Neural cell (in vitro differentiated cells): ENCODE data around the gene PCDHGC5. TPM values are rescaled to one million over a fixed set of nuclear protein-coding genes. Genes with fewer than 3 reads are reported as not detected.

ENCODE experiments used
- H2AFZ ChIP-seq: fragments of 200-600, 300-800 bp; sonication (generic), shearing (Covaris generic); 2 replicates; pipeline ENCODE4 v1.6.0; 2014; ENCODE audit warnings: low read depth, mild to moderate bottlenecking, antibody characterized with exemption, low read length, moderate library complexity
- H3F3A ChIP-seq: fragments of 200-600 bp; shearing (Covaris generic); 2 replicates; pipeline ENCODE4 v1.6.1; 2016; ENCODE audit warnings: mild to moderate bottlenecking, moderate library complexity, mixed read lengths, antibody characterized with exemption, low read length; ENCODE audit not compliant: insufficient read depth, poor library complexity, severe bottlenecking
- H3K27ac ChIP-seq: fragments of 200-600, 300-800 bp; sonication (generic), shearing (Covaris generic); 2 replicates; pipeline ENCODE4 v1.5.1; 2014; ENCODE audit warnings: mild to moderate bottlenecking, low read length, moderate library complexity
- H3K27me3 ChIP-seq: fragments of 300-800, 200-600 bp; sonication (generic), shearing (Covaris generic); 2 replicates; pipeline ENCODE4 v1.6.0; 2014; ENCODE audit warnings: mild to moderate bottlenecking, low read depth, low read length, moderate library complexity; ENCODE audit not compliant: insufficient read depth
- H3K36me3 ChIP-seq: fragments of 300-800, 200-600 bp; sonication (generic), shearing (Covaris generic); 2 replicates; pipeline ENCODE4 v1.5.1; 2014; ENCODE audit warnings: mild to moderate bottlenecking, antibody characterized with exemption, low read length, moderate library complexity; ENCODE audit not compliant: insufficient read depth
- H3K4me2 ChIP-seq: fragments of 300-800, 200-600 bp; sonication (generic), shearing (Covaris generic); 2 replicates; pipeline ENCODE4 v1.6.0; 2014; ENCODE audit warnings: mild to moderate bottlenecking, low read length
- H3K4me3 ChIP-seq: fragments of 300-800, 200-600 bp; sonication (generic), shearing (Covaris generic); 2 replicates; pipeline ENCODE4 v1.5.1; 2014; ENCODE audit warnings: mild to moderate bottlenecking, low read length, moderate library complexity
- H3K79me2 ChIP-seq: fragments of 200-600 bp; shearing (Covaris generic); replicated peaks from 2 replicates; pipeline ENCODE4 v1.6.0; 2014; ENCODE audit warnings: mild to moderate bottlenecking, low read length, moderate library complexity; ENCODE audit not compliant: insufficient read depth
- H3K9ac ChIP-seq: fragments of 300-800, 200-600 bp; sonication (generic), shearing (Covaris generic); 2 replicates; pipeline ENCODE4 v1.6.1; 2016; ENCODE audit warnings: mild to moderate bottlenecking, low read length, mixed read lengths
- H3K9me2 ChIP-seq: fragments of 200-600 bp; shearing (Covaris generic); 2 replicates; pipeline ENCODE4 v1.6.1; 2016; ENCODE audit warnings: mild to moderate bottlenecking, low read length, mixed read lengths; ENCODE audit not compliant: insufficient read depth
- H3K9me3 ChIP-seq: fragments of 200-600, 300-800 bp; sonication (generic), shearing (Covaris generic); 2 replicates; pipeline ENCODE4 v1.6.1; 2016; ENCODE audit warnings: mild to moderate bottlenecking, mixed run types, low read length, moderate library complexity, mixed read lengths
- H4K20me1 ChIP-seq: fragments of 200-600 bp; shearing (Covaris generic); 2 replicates; pipeline ENCODE4 v1.6.1; 2016; ENCODE audit warnings: mild to moderate bottlenecking, mixed run types; ENCODE audit not compliant: insufficient read depth
- EP300 ChIP-seq: fragments of 450-650 bp; conservative IDR thresholded peaks from 2 replicates; pipeline ENCODE4 v1.6.1; 2014; ENCODE audit warnings: antibody characterized with exemption, mild to moderate bottlenecking, moderate library complexity; ENCODE audit not compliant: poor library complexity, severe bottlenecking
- EZH2 ChIP-seq: fragments of 200-600, 300-800 bp; shearing (Covaris generic), sonication (generic); IDR thresholded peaks from 2 replicates; pipeline ENCODE4 v1.6.1; 2014; ENCODE audit warnings: antibody characterized with exemption, low read length, borderline replicate concordance, mild to moderate bottlenecking; ENCODE audit not compliant: insufficient read depth, poor library complexity, severe bottlenecking
- MXI1 ChIP-seq: fragments of 450-650 bp; conservative IDR thresholded peaks from 2 replicates; pipeline ENCODE4 v1.6.1; 2014; ENCODE audit warnings: antibody characterized with exemption, mild to moderate bottlenecking; ENCODE audit not compliant: poor library complexity, severe bottlenecking
- POLR2AphosphoS5 ChIP-seq: IDR thresholded peaks from 2 replicates; pipeline ENCODE4 v1.6.1; 2012
- RAD21 ChIP-seq: fragments of 450-650 bp; conservative IDR thresholded peaks from 2 replicates; pipeline ENCODE4 v1.6.1; 2014; ENCODE audit warnings: antibody characterized with exemption, mild to moderate bottlenecking, moderate library complexity
- SMC3 ChIP-seq: fragments of 450-650 bp; conservative IDR thresholded peaks from 2 replicates; pipeline ENCODE4 v1.6.1; 2014; ENCODE audit warnings: antibody characterized with exemption, mild to moderate bottlenecking, moderate library complexity; ENCODE audit not compliant: poor library complexity
- TAF1 ChIP-seq: IDR thresholded peaks from 2 replicates; pipeline ENCODE4 v1.6.1; 2012; ENCODE audit warnings: low read depth
- polyA plus RNA-seq: library from polyadenylated mRNA; depleted of rRNA; stranded (reverse); fragments of >200 nt; gene quantifications from 2 replicates; pipeline ENCODE4 v1.2.3, GENCODE V29; 2014
- TF ChIP-seq, protein P1 (sequence below): fragments of 450-650 bp; IDR thresholded peaks from 2 replicates; pipeline ENCODE4 v1.5.1; 2014; ENCODE audit warnings: antibody characterized with exemption, mild to moderate bottlenecking, moderate library complexity; ENCODE audit not compliant: poor library complexity, severe bottlenecking
- TF ChIP-seq, protein P2 (sequence below): IDR thresholded peaks from 2 replicates; pipeline ENCODE4 v1.6.1; 2012; ENCODE audit warnings: borderline replicate concordance

Gene PCDHGC5
- polyA plus RNA-seq, 1 donor from 2014 or later: 0.51 TPM

GRCh38 chr5:141506381-141507155, 17.7 kb downstream of the PCDHGC5 start:
- TF ChIP-seq, protein P1, sequence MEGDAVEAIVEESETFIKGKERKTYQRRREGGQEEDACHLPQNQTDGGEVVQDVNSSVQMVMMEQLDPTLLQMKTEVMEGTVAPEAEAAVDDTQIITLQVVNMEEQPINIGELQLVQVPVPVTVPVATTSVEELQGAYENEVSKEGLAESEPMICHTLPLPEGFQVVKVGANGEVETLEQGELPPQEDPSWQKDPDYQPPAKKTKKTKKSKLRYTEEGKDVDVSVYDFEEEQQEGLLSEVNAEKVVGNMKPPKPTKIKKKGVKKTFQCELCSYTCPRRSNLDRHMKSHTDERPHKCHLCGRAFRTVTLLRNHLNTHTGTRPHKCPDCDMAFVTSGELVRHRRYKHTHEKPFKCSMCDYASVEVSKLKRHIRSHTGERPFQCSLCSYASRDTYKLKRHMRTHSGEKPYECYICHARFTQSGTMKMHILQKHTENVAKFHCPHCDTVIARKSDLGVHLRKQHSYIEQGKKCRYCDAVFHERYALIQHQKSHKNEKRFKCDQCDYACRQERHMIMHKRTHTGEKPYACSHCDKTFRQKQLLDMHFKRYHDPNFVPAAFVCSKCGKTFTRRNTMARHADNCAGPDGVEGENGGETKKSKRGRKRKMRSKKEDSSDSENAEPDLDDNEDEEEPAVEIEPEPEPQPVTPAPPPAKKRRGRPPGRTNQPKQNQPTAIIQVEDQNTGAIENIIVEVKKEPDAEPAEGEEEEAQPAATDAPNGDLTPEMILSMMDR: no peak
- Histone ChIP-seq H2AFZ (no peak overlapping the region), H3K36me3 (peaks cover under 1% of the 10 kb centered on the region), H3K4me2 (no peak overlapping the region), H3K9me2 (no peaks in the 10 kb centered on the region), H3K9me3 (no peaks in the 10 kb centered on the region), H3K27ac (no peak overlapping the region), H3F3A (peaks cover 2% of the 10 kb centered on the region), H3K79me2 (no peaks in the 10 kb centered on the region), H3K9ac (no peak overlapping the region), H3K4me3 (no peak overlapping the region), H3K27me3 (no peaks in the 10 kb centered on the region), H4K20me1 (no peaks in the 10 kb centered on the region)

DNA sequence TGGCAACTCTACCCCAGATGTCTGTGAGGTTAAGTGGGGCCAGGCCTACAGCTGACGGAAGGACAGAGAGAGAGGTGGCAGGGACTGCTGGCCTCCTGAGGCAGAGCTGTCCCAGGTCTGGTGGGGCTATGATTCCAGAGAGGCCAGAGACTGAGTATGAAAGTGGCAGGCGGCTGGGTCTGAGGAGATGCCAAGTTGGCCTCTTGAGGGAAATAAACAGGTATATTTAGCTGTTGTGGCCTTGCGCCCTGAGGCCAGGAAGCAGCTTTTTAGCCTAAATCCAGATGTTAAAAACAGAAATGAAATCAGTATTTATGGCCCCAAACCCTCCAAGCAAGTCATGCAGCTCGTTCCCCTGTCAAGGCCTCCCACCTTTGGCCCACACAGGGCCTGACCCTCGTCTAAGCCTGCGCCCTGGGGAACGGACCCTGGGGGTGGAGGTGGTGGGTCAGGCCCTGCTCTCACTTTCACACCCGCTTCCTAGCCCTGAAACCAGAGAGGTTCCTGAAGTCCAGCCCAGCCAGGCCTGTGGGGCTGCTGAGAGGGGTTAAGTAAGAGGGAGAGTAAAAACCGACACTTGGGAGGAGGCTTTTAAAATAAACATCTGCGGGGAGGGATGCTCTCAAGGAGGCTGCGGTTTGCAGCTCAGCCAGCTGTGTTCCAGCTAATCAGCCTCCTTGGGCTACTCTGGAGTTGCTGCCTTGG, 18.7 kb downstream of the PCDHGC5 start:
- H3K27ac ChIP-seq: no peak overlapping the region
- no peaks in the 10 kb centered on the region for H3K9me3 ChIP-seq
- H4K20me1 ChIP-seq: no peaks in the 10 kb centered on the region
- no peak overlapping the region for H3K4me2 ChIP-seq
- H3K4me3 ChIP-seq: no peak overlapping the region
- no peak overlapping the region for H2AFZ ChIP-seq
- no peaks in the 10 kb centered on the region for H3K27me3 ChIP-seq
- H3K79me2 ChIP-seq: no peaks in the 10 kb centered on the region
- H3F3A ChIP-seq: peaks cover 2% of the 10 kb centered on the region
- peaks cover 5% of the 10 kb centered on the region for H3K36me3 ChIP-seq
- H3K9ac ChIP-seq: peak overlapping the region; percentile 61
- no peak for TF ChIP-seq SMC3
- TF ChIP-seq EZH2: no peak
- no peak for TF ChIP-seq MXI1
- TF ChIP-seq EP300: no peak
- no peak for TF ChIP-seq RAD21
- TF ChIP-seq, protein P2, sequence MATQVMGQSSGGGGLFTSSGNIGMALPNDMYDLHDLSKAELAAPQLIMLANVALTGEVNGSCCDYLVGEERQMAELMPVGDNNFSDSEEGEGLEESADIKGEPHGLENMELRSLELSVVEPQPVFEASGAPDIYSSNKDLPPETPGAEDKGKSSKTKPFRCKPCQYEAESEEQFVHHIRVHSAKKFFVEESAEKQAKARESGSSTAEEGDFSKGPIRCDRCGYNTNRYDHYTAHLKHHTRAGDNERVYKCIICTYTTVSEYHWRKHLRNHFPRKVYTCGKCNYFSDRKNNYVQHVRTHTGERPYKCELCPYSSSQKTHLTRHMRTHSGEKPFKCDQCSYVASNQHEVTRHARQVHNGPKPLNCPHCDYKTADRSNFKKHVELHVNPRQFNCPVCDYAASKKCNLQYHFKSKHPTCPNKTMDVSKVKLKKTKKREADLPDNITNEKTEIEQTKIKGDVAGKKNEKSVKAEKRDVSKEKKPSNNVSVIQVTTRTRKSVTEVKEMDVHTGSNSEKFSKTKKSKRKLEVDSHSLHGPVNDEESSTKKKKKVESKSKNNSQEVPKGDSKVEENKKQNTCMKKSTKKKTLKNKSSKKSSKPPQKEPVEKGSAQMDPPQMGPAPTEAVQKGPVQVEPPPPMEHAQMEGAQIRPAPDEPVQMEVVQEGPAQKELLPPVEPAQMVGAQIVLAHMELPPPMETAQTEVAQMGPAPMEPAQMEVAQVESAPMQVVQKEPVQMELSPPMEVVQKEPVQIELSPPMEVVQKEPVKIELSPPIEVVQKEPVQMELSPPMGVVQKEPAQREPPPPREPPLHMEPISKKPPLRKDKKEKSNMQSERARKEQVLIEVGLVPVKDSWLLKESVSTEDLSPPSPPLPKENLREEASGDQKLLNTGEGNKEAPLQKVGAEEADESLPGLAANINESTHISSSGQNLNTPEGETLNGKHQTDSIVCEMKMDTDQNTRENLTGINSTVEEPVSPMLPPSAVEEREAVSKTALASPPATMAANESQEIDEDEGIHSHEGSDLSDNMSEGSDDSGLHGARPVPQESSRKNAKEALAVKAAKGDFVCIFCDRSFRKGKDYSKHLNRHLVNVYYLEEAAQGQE: no peak
- TF ChIP-seq, protein P1: no peak
- TF ChIP-seq TAF1: no peak
- no peak for TF ChIP-seq POLR2AphosphoS5
- no peaks in the 10 kb centered on the region for H3K9me2 ChIP-seq
